K562 (cell line): Measurements from ENCODE around the gene SCRN2. TPM values are rescaled to one million over a fixed set of nuclear protein-coding genes. Genes with fewer than 3 reads are reported as not detected.

Experiments
- ATF7 ChIP-seq: fragments of 450-650 bp; IDR thresholded peaks from 2 replicates; pipeline ENCODE4 v1.7.1; 2014; ENCODE audit warnings: mild to moderate bottlenecking, moderate library complexity
- ELK1 ChIP-seq: sonication (generic); formaldehyde crosslinking; IDR thresholded peaks from 2 replicates; pipeline ENCODE4 v1.8.1; 2022; ENCODE audit warnings: missing genetic modification reagents
- FOXO4 ChIP-seq: fragments of 450-650 bp; formaldehyde crosslinking; IDR thresholded peaks from 2 replicates; pipeline ENCODE4 v1.4.0; 2020; ENCODE audit warnings: mild to moderate bottlenecking, moderate library complexity
- HDAC3 ChIP-seq: fragments of 450-650 bp; IDR thresholded peaks from 2 replicates; pipeline ENCODE4 v1.6.1; 2018; ENCODE audit warnings: borderline replicate concordance, mild to moderate bottlenecking, moderate library complexity; ENCODE audit not compliant: partially characterized antibody
- HIVEP1 ChIP-seq: fragments of 250-450 bp; sonication (Bioruptor Pico); IDR thresholded peaks from 2 replicates; pipeline ENCODE4 v1.4.0; 2020; ENCODE audit warnings: mild to moderate bottlenecking
- KDM2B ChIP-seq: fragments of 250-450 bp; sonication (Bioruptor Pico); IDR thresholded peaks from 2 replicates; pipeline ENCODE4 v1.8.0; 2021; ENCODE audit warnings: mild to moderate bottlenecking, moderate library complexity
- MAX ChIP-seq: sonication (generic); formaldehyde crosslinking; IDR thresholded peaks from 2 replicates; pipeline ENCODE4 v1.9.0; 2022; ENCODE audit warnings: mild to moderate bottlenecking, missing genetic modification reagents
- MNT ChIP-seq, 2 experiments: fragments of 450-650 bp; conservative IDR thresholded peaks; 2 replicates each; pipeline ENCODE4 v1.6.1; 2017; ENCODE audit warnings: mild to moderate bottlenecking in 2 of 2, moderate library complexity in 2 of 2
- RBM39 ChIP-seq: fragments of 200-400 bp; formaldehyde crosslinking; optimal IDR thresholded peaks from 2 replicates; pipeline ENCODE3; 2018; ENCODE audit warnings: low read depth, low read length
- SMAD1 ChIP-seq: fragments of 150-350 bp; IDR thresholded peaks from 2 replicates; pipeline ENCODE4 v1.6.1; 2014; ENCODE audit warnings: low read length, low read depth; ENCODE audit not compliant: partially characterized antibody
- XRCC3 ChIP-seq: fragments of 450-650 bp; IDR thresholded peaks from 2 replicates; pipeline ENCODE4 v1.6.1; 2017; ENCODE audit warnings: mild to moderate bottlenecking, moderate library complexity
- ZBTB40 ChIP-seq, 2 experiments: fragments of 450-650 bp in 1 of 2; sonication (generic) in 1 of 2; formaldehyde crosslinking in 1 of 2; IDR thresholded peaks; 2 replicates each; pipeline versions ENCODE4 v1.7.1 to v1.9.0; 2016 to 2022; ENCODE audit warnings: inconsistent platforms in 1 of 2, mild to moderate bottlenecking in 1 of 2, missing genetic modification reagents in 1 of 2
- ZNF217 ChIP-seq: sonication (generic); formaldehyde crosslinking; IDR thresholded peaks from 2 replicates; pipeline ENCODE4 v1.8.0; 2022; ENCODE audit warnings: mild to moderate bottlenecking, missing genetic modification reagents
- ZNF274 ChIP-seq: IDR thresholded peaks from 2 replicates; pipeline ENCODE4 v1.6.1; 2011; ENCODE audit warnings: low read depth, mild to moderate bottlenecking, low read length, moderate library complexity, borderline replicate concordance
- polyA plus RNA-seq, 8 experiments: library from polyadenylated mRNA; depleted of rRNA in 4 of 8; stranded (reverse) in 5 of 8; unstranded in 3 of 8; fragments of >200 nt; fragmentation: Nextera tagmentation in 2 of 8; fragmentation: Illumina TruSeq in 1 of 8; extraction: Ambion mirVana in 2 of 8; extraction: Trizol in 1 of 8; gene quantifications; 2 replicates each; pipeline versions ENCODE4 v1.2.1 to v1.2.3, GENCODE V29; 2011 to 2014; ENCODE audit warnings: inconsistent platforms in 1 of 8, missing spikeins in 1 of 8
- total RNA-seq, 7 experiments: library from RNA; depleted of rRNA in 6 of 7; stranded (reverse); fragments of >200 nt in 6 of 7; fragmentation: Illumina TruSeq in 2 of 7; extraction: Trizol in 2 of 7; gene quantifications; 2 replicates each; pipeline versions ENCODE4 v1.2.1 to v1.2.3, GENCODE V29; 2011 to 2021; ENCODE audit warnings: low replicate concordance in 1 of 7

Gene SCRN2
- total and polyA plus RNA-seq, 9 of the 15 experiments (the other 6 are each of a cell fraction or from before 2014, with no cell fraction given) = 0.25 to 32.9 (median 13.6) TPM

GRCh38 chr17:47810200-47810821 is 30.8 kb downstream of the SCRN2 start (continued):
- TF ChIP-seq ZNF274 (no peak), ATF7 (peak; percentile 54; the same call in 1 of the 2 replicates), SMAD1 (no peak), HDAC3 (no peak), ZBTB40 (IDR thresholded peaks at IDR 0.05) (no peak), ZBTB40 (CRISPR knock-in tag; IDR thresholded peaks at IDR 0.05) (no peak), MAX (CRISPR knock-in tag) (no peak), XRCC3 (no peak), KDM2B (CRISPR knock-in tag) (no peak), ELK1 (CRISPR knock-in tag) (no peak), MNT (conservative IDR thresholded peaks at IDR 0.05) (no peak), RBM39 (no peak), HIVEP1 (CRISPR knock-in tag) (no peak), FOXO4 (CRISPR knock-in tag) (no peak), ZNF217 (CRISPR knock-in tag) (no peak)
